Psoas muscle (tissue), 8 donors: ENCODE measurements around the gene MAP4K4. TPM values are rescaled to one million over a fixed set of nuclear protein-coding genes. Genes with fewer than 3 reads are reported as not detected.

Experiments used
- ATAC-seq, 4 donors: fragments of 200-7000 bp; cut with Tn5 transposase; one replicate each; pipeline ENCODE4 v1.9.1; 2020; ENCODE audit warnings: moderate library complexity in 3 of 4, mild to moderate bottlenecking in 2 of 4
- DNase-seq, 2 donors: peaks; one replicate each; pipeline ENCODE4 v3.0.0-alpha.2; 2020
- H3K27ac ChIP-seq: fragments of 200-600 bp; one replicate; pipeline ENCODE4 v1.8.0; 2022
- H3K27me3 ChIP-seq, 3 donors: fragments of 200-600 bp in 1 of 3; one replicate each; pipeline versions ENCODE4 v1.6.1 to v1.8.0; 2013 to 2022; ENCODE audit warnings: low read length in 2 of 3, mild to moderate bottlenecking in 2 of 3, moderate library complexity in 1 of 3; ENCODE audit not compliant: insufficient read depth in 3 of 3
- H3K36me3 ChIP-seq, 2 donors: fragments of 200-600 bp in 1 of 2; one replicate each; pipeline versions ENCODE4 v1.6.1 to v1.8.0; 2013 to 2022; ENCODE audit warnings: low read depth in 1 of 2, mild to moderate bottlenecking in 1 of 2, moderate library complexity in 1 of 2; ENCODE audit not compliant: insufficient read depth in 1 of 2
- H3K4me1 ChIP-seq: fragments of 200-600 bp; one replicate; pipeline ENCODE4 v1.8.0; 2022
- H3K4me3 ChIP-seq: fragments of 200-600 bp; one replicate; pipeline ENCODE4 v1.8.0; 2022; ENCODE audit warnings: mild to moderate bottlenecking
- H3K9me3 ChIP-seq: fragments of 200-600 bp; one replicate; pipeline ENCODE4 v1.8.0; 2022
- CTCF ChIP-seq: fragments of 200-600 bp; IDR thresholded peaks from one replicate; pipeline ENCODE4 v1.8.0; 2022; ENCODE audit warnings: antibody characterized with exemption
- WGBS, 3 donors: extraction: QIAGEN DNeasy Blood & Tissue Kit; methylation state at CpG; one replicate each; pipeline versions ENCODE4 v1.1.6 to v1.1.7; 2013; 5-methylcytosine and 5-hydroxymethylcytosine counted together
- intact Hi-C, 2 donors: fragments of 100-400 bp; cut with DNase I; formaldehyde crosslinking; loops; one replicate each; pipeline versions ENCODE4 v1.11.0 to v1.14.2; 2022
- polyA plus RNA-seq, 3 donors: library from polyadenylated mRNA; stranded (reverse); fragments of 200-250 nt; gene quantifications; one replicate each; pipeline ENCODE4 v1.2.3, GENCODE V29; 2013
- total RNA-seq, 4 donors: library from RNA; stranded (reverse); fragmentation: NEBNext Ultra II Directional in 2 of 4; extraction: Animal tissue kit (Norgen Biotek cat#: 25700) in 2 of 4; gene quantifications; one replicate each; pipeline versions ENCODE4 v1.2.1 to v1.2.4, GENCODE V29; 2021 to 2023
- donor health status: healthy with polysubstance abuse.
- donor health status: DM: no; HTN: no; CAD: no; lungs with moderate emphysema.
- donor health status: Bipolar disorder and iron deficiency.
- donor health status: healthy.
- donor health status: DM: yes; HTN: yes; CAD: no.
- donor health status: DM: no; HTN: no; CAD: no.
- donor health status: DM: no; HTN: no; CAD: no.
- donor health status: DM: yes; HTN: yes; CAD: no.

The MAP4K4 gene
- total and polyA plus RNA-seq, 7 donors, result 20.1 to 99.9 (median 80.4) TPM

- intact Hi-C loops, result no loop called here
- no peaks in the 10 kb centered on the region for H3K27me3 ChIP-seq
These were observed 120.0 kb downstream of the MAP4K4 start for GRCh38 chr2:101817481-101817880.

GRCh38 chr2:101818531-101819451 is 121.3 kb downstream of the MAP4K4 start:
- H3K4me1 ChIP-seq, result peaks cover 52% of the 10 kb centered on the region
- intact Hi-C loops, result no loop called here

More at GRCh38 chr2:101817481-101817880, 120.0 kb downstream of the MAP4K4 start:
- no peak overlapping the region for H3K27ac ChIP-seq
- no peak overlapping the region for H3K4me3 ChIP-seq
- WGBS, 3 donors, result 45 to 56% (median 48%) methylated on average over 6 of the region's 6 CpGs
- H3K36me3 ChIP-seq, result no peaks in the 10 kb centered on the region
- H3K4me1 ChIP-seq, result peaks cover 48% of the 10 kb centered on the region
- H3K9me3 ChIP-seq, result no peaks in the 10 kb centered on the region
- ATAC-seq (peak in 2 of 4 donors; percentile 23 to 43), DNase-seq (no peak)
- TF ChIP-seq CTCF, result no peak

GRCh38 chr2:101820519-101820918 is 123.0 kb downstream of the MAP4K4 start:
- DNase-seq, result no peak
- Histone ChIP-seq H3K36me3 (peaks cover 0 to 6% of the 10 kb centered on the region in 2 donors), H3K27me3 (no peaks in the 10 kb centered on the region), H3K4me1 (peaks cover 43% of the 10 kb centered on the region), H3K27ac (no peak overlapping the region), H3K9me3 (no peaks in the 10 kb centered on the region), H3K4me3 (no peak overlapping the region)
- peak in 1 of 4 donors; percentile 54 for ATAC-seq
- intact Hi-C loops, result loop anchor here in 1 of 2 donors (5.0 kb wide), 1 partner anchor 123 kb away; the partner anchor contains the start of gene MAP4K4
- 68 to 78% (median 74%) methylated on average over 4 of the region's 4 CpGs for WGBS, 3 donors
- no peak for TF ChIP-seq CTCF

More at GRCh38 chr2:101818531-101819451, 121.3 kb downstream of the MAP4K4 start:
- Histone ChIP-seq H3K36me3 (no peaks in the 10 kb centered on the region), H3K9me3 (no peaks in the 10 kb centered on the region), H3K27me3 (no peaks in the 10 kb centered on the region), H3K4me3 (no peak overlapping the region), H3K27ac (no peak overlapping the region)
- DNase-seq (no peak), ATAC-seq (no peak)
- TF ChIP-seq CTCF, result no peak
- 65 to 97% (median 67%) methylated on average over 1 of the region's 1 CpG for WGBS, 3 donors

GRCh38 chr2:101821059-101821805 is 123.7 kb downstream of the MAP4K4 start:
- Histone ChIP-seq H3K36me3 (peaks cover 0 to 13% of the 10 kb centered on the region in 2 donors), H3K4me3 (no peak overlapping the region), H3K27ac (no peak overlapping the region), H3K9me3 (no peaks in the 10 kb centered on the region), H3K4me1 (peaks cover 35% of the 10 kb centered on the region), H3K27me3 (no peaks in the 10 kb centered on the region)
- intact Hi-C loops, result loop anchor here in 1 of 2 donors (5.0 kb wide), 1 partner anchor 124 kb away; the partner anchor contains the start of gene MAP4K4
- ATAC-seq (no peak), DNase-seq (no peak)
- TF ChIP-seq CTCF, result no peak
- WGBS, 3 donors, result 96 to 97% (median 97%) methylated on average over 3 of the region's 3 CpGs
